Liver (tissue), 9 donors: Measurements from ENCODE around the gene BCORL1. TPM values are rescaled to one million over a fixed set of nuclear protein-coding genes. Genes with fewer than 3 reads are reported as not detected.
A peak's percentile ranks its signal among the peaks of the same experiment; 100 is the strongest.

Experiments used
- DNase-seq: peaks from one replicate; pipeline ENCODE4 v3.0.0-alpha.2; 2017; ENCODE audit warnings: low spot score
- H3K27ac ChIP-seq, 2 donors: one replicate each; pipeline ENCODE4 v1.7.0; 2013; ENCODE audit warnings: inconsistent platforms in 2 of 2, low read length in 2 of 2, control low read depth in 1 of 2, low read depth in 1 of 2, mild to moderate bottlenecking in 1 of 2
- H3K27me3 ChIP-seq, 4 donors: one replicate each; pipeline versions ENCODE4 v1.6.1 to v1.7.0; 2013; ENCODE audit warnings: low read length in 3 of 4, inconsistent platforms in 1 of 4, mild to moderate bottlenecking in 1 of 4, moderate library complexity in 1 of 4; ENCODE audit not compliant: control insufficient read depth in 4 of 4, insufficient read depth in 4 of 4
- H3K36me3 ChIP-seq, 4 donors: one replicate each; pipeline versions ENCODE4 v1.6.1 to v1.7.0; 2013; ENCODE audit warnings: low read length in 3 of 4, mild to moderate bottlenecking in 3 of 4, low read depth in 1 of 4, moderate library complexity in 1 of 4; ENCODE audit not compliant: control insufficient read depth in 4 of 4, insufficient read depth in 3 of 4
- H3K4me1 ChIP-seq, 4 donors: one replicate each; pipeline versions ENCODE4 v1.6.1 to v1.7.0; 2013; ENCODE audit warnings: low read length in 3 of 4, mild to moderate bottlenecking in 3 of 4, moderate library complexity in 1 of 4; ENCODE audit not compliant: control insufficient read depth in 4 of 4, insufficient read depth in 4 of 4
- H3K4me3 ChIP-seq, 3 donors: one replicate each; pipeline versions ENCODE4 v1.6.1 to v1.7.0; 2013; ENCODE audit warnings: low read length in 3 of 3, control low read depth in 1 of 3, low read depth in 1 of 3, mild to moderate bottlenecking in 1 of 3
- H3K9ac ChIP-seq, 2 donors: one replicate each; pipeline ENCODE4 v1.7.0; 2013; ENCODE audit warnings: low read length in 2 of 2, mild to moderate bottlenecking in 2 of 2, moderate library complexity in 2 of 2, control low read depth in 1 of 2, low read depth in 1 of 2
- H3K9me3 ChIP-seq, 4 donors: one replicate each; pipeline versions ENCODE4 v1.6.1 to v1.7.0; 2013; ENCODE audit warnings: low read length in 3 of 4; ENCODE audit not compliant: control insufficient read depth in 4 of 4
- ATF3 ChIP-seq: IDR thresholded peaks from 2 replicates; pipeline ENCODE4 v1.6.1; 2016; ENCODE audit warnings: antibody characterized with exemption
- CTCF ChIP-seq: fragments of 150-350 bp; IDR thresholded peaks from 2 replicates; pipeline ENCODE4 v1.5.1; 2017; ENCODE audit warnings: improper control_type of control experiment, low read depth, low read length; ENCODE audit not compliant: missing input control
- EGR1 ChIP-seq, 2 donors: IDR thresholded peaks; 2 replicates each; pipeline ENCODE4 v1.6.1; 2016 to 2018; ENCODE audit warnings: antibody characterized with exemption in 2 of 2, low read depth in 2 of 2
- FOXA1 ChIP-seq: IDR thresholded peaks from 2 replicates; pipeline ENCODE4 v1.6.1; 2016; ENCODE audit warnings: antibody characterized with exemption
- FOXA2 ChIP-seq: IDR thresholded peaks from 2 replicates; pipeline ENCODE4 v1.6.1; 2016; ENCODE audit warnings: antibody characterized with exemption
- GABPA ChIP-seq, 2 donors: IDR thresholded peaks in 1 of 2; conservative IDR thresholded peaks in 1 of 2; 2 replicates each; pipeline ENCODE4 v1.6.1; 2016; ENCODE audit warnings: antibody characterized with exemption in 2 of 2, mild to moderate bottlenecking in 1 of 2, moderate library complexity in 1 of 2
- HNF4A ChIP-seq, 2 donors: conservative IDR thresholded peaks; 2 replicates each; pipeline ENCODE4 v1.6.1; 2016; ENCODE audit warnings: antibody characterized with exemption in 2 of 2, mild to moderate bottlenecking in 2 of 2
- HNF4G ChIP-seq: IDR thresholded peaks from 2 replicates; pipeline ENCODE4 v1.6.1; 2016; ENCODE audit warnings: antibody characterized with exemption
- JUND ChIP-seq, 2 donors: IDR thresholded peaks; 2 replicates each; pipeline ENCODE4 v1.6.1; 2016; ENCODE audit warnings: antibody characterized with exemption in 2 of 2
- MAX ChIP-seq: IDR thresholded peaks from 2 replicates; pipeline ENCODE4 v1.6.1; 2016; ENCODE audit warnings: antibody characterized with exemption
- NR2F2 ChIP-seq: IDR thresholded peaks from 2 replicates; pipeline ENCODE4 v1.6.1; 2016; ENCODE audit warnings: antibody characterized with exemption
- RAD21 ChIP-seq, 2 donors: IDR thresholded peaks; 2 replicates each; pipeline ENCODE4 v1.6.1; 2016; ENCODE audit warnings: antibody characterized with exemption in 2 of 2, mild to moderate bottlenecking in 2 of 2
- RXRA ChIP-seq, 2 donors: IDR thresholded peaks; 2 replicates each; pipeline ENCODE4 v1.6.1; 2017 to 2018; ENCODE audit warnings: antibody characterized with exemption in 2 of 2, mild to moderate bottlenecking in 1 of 2
- TAF1 ChIP-seq: conservative IDR thresholded peaks from 2 replicates; pipeline ENCODE4 v1.6.1; 2016; ENCODE audit warnings: antibody characterized with exemption, mild to moderate bottlenecking
- YY1 ChIP-seq: IDR thresholded peaks from 2 replicates; pipeline ENCODE4 v1.6.1; 2016; ENCODE audit warnings: antibody characterized with exemption, mild to moderate bottlenecking
- WGBS: extraction: QIAGEN DNeasy Blood & Tissue Kit; methylation state at CpG from one replicate; pipeline ENCODE4 v1.1.7; 2013; 5-methylcytosine and 5-hydroxymethylcytosine counted together
- polyA plus RNA-seq, 2 donors: library from polyadenylated mRNA; stranded (reverse) in 1 of 2; unstranded in 1 of 2; fragments of 200-250 nt in 1 of 2; fragments of >200 nt in 1 of 2; fragmentation: Nextera tagmentation in 1 of 2; extraction: Ambion mirVana in 1 of 2; gene quantifications; one replicate each; pipeline versions ENCODE4 v1.2.1 to v1.2.3, GENCODE V29; 2013 to 2015
- total RNA-seq, 2 donors: library from RNA; depleted of rRNA; stranded (reverse); fragments of >200 nt; gene quantifications; one replicate each; pipeline ENCODE4 v1.2.3, GENCODE V29; 2014
- TF ChIP-seq, protein P1 (sequence below): IDR thresholded peaks from 2 replicates; pipeline ENCODE4 v1.6.1; 2016; ENCODE audit warnings: antibody characterized with exemption
- TF ChIP-seq, protein P2 (sequence below): IDR thresholded peaks from 2 replicates; pipeline ENCODE4 v1.6.1; 2016; ENCODE audit warnings: antibody characterized with exemption, mild to moderate bottlenecking
- donor health status: healthy.
- donor health status: healthy.
- donor health status: healthy.
- donor health status: healthy.
- donor health status: healthy.

The BCORL1 gene
- total and polyA plus RNA-seq, 4 donors, result 1.7 to 5.3 (median 2.1) TPM

DNA sequence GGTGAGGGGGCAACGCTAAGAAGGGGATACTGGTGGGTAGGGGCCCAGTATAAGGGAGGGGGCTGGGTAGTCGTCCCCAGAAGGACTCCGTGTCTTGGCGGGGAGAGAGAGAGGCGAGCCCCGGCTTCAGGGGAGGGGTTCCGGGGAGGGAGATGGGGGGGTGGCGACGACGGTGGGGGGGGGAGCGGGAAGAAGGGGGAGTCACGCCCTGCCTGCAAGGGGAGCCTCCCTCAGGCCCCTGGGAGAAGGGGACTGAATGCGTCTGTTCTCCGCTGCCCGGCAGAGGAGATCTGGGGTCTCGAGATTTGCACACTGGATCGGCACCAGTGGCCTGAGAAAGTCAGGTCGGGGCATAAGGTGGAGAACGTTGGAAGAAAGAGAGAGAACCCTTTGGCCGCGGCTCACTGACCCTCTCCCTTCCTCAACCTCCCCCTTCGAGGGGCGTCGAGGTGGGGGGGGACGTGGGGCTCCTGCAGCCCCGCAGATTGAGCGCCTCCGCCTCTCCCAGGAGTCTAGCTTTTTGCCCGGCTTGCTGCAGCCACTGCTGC, 609 bp upstream of the BCORL1 start:
- H3K9ac ChIP-seq, result no peak overlapping the region
- peak overlapping the region in 2 of 3 donors; percentile 55 to 64 for H3K4me3 ChIP-seq
- under 1% methylated on average over 28 of the region's 29 CpGs for WGBS

DNA sequence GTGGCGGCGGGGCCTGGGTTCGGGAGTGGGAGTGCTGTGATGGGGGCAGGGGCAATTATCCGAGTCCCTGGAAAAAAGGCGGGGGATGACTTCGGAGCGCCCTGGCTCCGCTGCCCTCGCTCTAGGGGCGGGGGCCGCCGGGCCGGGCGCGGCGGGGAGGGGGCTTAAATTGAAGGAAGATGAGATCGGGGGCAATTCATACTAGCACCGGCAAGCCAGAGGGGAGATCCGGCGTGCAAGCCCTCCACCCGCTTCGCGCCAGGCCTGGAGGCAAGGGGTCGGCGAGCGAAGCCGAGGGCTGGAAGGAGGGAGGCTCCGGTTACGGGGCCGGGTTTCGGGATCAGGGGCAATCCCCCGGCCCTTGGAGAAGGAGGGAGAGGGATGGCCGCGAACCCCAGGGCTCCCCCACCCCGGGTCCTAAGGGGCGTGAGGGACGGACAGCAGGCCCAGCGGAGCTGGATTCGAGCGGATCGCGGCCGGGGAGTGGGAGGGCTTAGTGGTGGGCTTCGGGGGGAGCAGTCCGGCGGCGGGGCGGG, 1.2 kb downstream of the BCORL1 start:
- DNase-seq, result no peak
- WGBS, result under 1% methylated on average over 48 of the region's 48 CpGs

More for the DNA sequence above, 609 bp upstream of the BCORL1 start:
- no peaks in the 10 kb centered on the region for H3K27me3 ChIP-seq
- no peaks in the 10 kb centered on the region for H3K36me3 ChIP-seq
- H3K27ac ChIP-seq, result no peak overlapping the region
- H3K9me3 ChIP-seq, result no peaks in the 10 kb centered on the region
- TF ChIP-seq EGR1 (IDR thresholded peaks at IDR 0.05; ENCODE audit: low read depth in 2 of 2), result no peak
- no peak for TF ChIP-seq GABPA (IDR thresholded peaks at IDR 0.05 in 1 of 2, conservative IDR thresholded peaks at IDR 0.05 in 1 of 2)
- H3K4me1 ChIP-seq, result peaks cover 2 to 9% (median 5%) of the 10 kb centered on the region in 4 donors
- DNase-seq, result no peak

More for the DNA sequence above, 1.2 kb downstream of the BCORL1 start:
- H3K27ac ChIP-seq, result no peak overlapping the region
- H3K9me3 ChIP-seq, result no peaks in the 10 kb centered on the region
- TF ChIP-seq CTCF (no peak), HNF4G (no peak), RAD21 (IDR thresholded peaks at IDR 0.05) (no peak), NR2F2 (no peak), HNF4A (conservative IDR thresholded peaks at IDR 0.05) (no peak), TAF1 (no peak), EGR1 (IDR thresholded peaks at IDR 0.05; ENCODE audit: low read depth in 2 of 2) (no peak), YY1 (no peak), JUND (IDR thresholded peaks at IDR 0.05) (no peak), FOXA1 (no peak), ATF3 (no peak), MAX (no peak), RXRA (IDR thresholded peaks at IDR 0.05) (no peak), FOXA2 (no peak)
- TF ChIP-seq, protein P1, sequence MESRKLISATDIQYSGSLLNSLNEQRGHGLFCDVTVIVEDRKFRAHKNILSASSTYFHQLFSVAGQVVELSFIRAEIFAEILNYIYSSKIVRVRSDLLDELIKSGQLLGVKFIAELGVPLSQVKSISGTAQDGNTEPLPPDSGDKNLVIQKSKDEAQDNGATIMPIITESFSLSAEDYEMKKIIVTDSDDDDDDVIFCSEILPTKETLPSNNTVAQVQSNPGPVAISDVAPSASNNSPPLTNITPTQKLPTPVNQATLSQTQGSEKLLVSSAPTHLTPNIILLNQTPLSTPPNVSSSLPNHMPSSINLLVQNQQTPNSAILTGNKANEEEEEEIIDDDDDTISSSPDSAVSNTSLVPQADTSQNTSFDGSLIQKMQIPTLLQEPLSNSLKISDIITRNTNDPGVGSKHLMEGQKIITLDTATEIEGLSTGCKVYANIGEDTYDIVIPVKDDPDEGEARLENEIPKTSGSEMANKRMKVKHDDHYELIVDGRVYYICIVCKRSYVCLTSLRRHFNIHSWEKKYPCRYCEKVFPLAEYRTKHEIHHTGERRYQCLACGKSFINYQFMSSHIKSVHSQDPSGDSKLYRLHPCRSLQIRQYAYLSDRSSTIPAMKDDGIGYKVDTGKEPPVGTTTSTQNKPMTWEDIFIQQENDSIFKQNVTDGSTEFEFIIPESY, result no peak
- TF ChIP-seq, protein P2, sequence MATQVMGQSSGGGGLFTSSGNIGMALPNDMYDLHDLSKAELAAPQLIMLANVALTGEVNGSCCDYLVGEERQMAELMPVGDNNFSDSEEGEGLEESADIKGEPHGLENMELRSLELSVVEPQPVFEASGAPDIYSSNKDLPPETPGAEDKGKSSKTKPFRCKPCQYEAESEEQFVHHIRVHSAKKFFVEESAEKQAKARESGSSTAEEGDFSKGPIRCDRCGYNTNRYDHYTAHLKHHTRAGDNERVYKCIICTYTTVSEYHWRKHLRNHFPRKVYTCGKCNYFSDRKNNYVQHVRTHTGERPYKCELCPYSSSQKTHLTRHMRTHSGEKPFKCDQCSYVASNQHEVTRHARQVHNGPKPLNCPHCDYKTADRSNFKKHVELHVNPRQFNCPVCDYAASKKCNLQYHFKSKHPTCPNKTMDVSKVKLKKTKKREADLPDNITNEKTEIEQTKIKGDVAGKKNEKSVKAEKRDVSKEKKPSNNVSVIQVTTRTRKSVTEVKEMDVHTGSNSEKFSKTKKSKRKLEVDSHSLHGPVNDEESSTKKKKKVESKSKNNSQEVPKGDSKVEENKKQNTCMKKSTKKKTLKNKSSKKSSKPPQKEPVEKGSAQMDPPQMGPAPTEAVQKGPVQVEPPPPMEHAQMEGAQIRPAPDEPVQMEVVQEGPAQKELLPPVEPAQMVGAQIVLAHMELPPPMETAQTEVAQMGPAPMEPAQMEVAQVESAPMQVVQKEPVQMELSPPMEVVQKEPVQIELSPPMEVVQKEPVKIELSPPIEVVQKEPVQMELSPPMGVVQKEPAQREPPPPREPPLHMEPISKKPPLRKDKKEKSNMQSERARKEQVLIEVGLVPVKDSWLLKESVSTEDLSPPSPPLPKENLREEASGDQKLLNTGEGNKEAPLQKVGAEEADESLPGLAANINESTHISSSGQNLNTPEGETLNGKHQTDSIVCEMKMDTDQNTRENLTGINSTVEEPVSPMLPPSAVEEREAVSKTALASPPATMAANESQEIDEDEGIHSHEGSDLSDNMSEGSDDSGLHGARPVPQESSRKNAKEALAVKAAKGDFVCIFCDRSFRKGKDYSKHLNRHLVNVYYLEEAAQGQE, result no peak
- H3K9ac ChIP-seq, result no peak overlapping the region
- no peaks in the 10 kb centered on the region for H3K27me3 ChIP-seq
- peaks cover 2 to 9% (median 5%) of the 10 kb centered on the region in 4 donors for H3K4me1 ChIP-seq
- H3K4me3 ChIP-seq, result no peak overlapping the region
- H3K36me3 ChIP-seq, result no peaks in the 10 kb centered on the region
